Measurements from ENCODE around the gene ANAPC13. TPM values are rescaled to one million over a fixed set of nuclear protein-coding genes. Genes with fewer than 3 reads are reported as not detected.

ANAPC13 gene
- total and polyA plus RNA-seq, 10 of the 15 experiments (the other 5 are each of a cell fraction or from before 2014, with no cell fraction given): 34.9 to 139 (median 83.0) TPM

DNA sequence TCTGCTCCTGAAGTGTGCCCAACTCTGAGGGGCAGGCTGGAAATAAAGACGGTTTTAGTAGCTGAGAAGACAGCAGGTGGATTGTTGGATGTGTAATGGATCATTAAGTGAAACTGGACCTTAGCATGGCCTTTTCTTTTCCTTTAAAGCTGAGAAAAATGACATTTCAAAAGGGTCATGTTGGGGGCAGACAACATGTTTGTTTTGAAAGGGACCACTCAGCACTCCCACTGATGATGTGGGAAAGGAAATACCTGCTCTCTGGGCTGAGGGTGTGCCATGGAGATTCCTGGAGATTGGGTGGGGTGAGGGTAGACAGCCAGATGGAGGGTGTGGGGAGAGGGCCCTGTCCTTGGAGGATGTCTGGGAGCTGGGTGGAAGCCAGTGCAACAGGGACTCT lies 38.4 kb downstream of the ANAPC13 start:
- in situ Hi-C loops (cut with MboI): no loop called here
- no peak overlapping the region for H3K27ac ChIP-seq (ENCODE audit: control insufficient read depth, insufficient read depth)
- ATAC-seq (no peak), DNase-seq (ENCODE audit: low read depth, low spot score) (no peak), FAIRE-seq (no peak)
- POLR2A ChIA-PET: no interaction called here
- 23% methylated on average over 1 of the region's 1 CpG for WGBS (ENCODE audit: insufficient coverage, insufficient replicate concordance, low lambda C conversion rate, missing lambda C conversion rate)
- H3K4me1 ChIP-seq (ENCODE audit: control insufficient read depth, insufficient read depth, low read length): no peaks in the 10 kb centered on the region
- no peaks in the 10 kb centered on the region for H3K79me2 ChIP-seq (ENCODE audit: control insufficient read depth, insufficient read depth, low read length)
- H3K4me2 ChIP-seq (ENCODE audit: control insufficient read depth, insufficient read depth): no peak overlapping the region
- H4K20me1 ChIP-seq (ENCODE audit: control insufficient read depth, insufficient read depth): no peaks in the 10 kb centered on the region
- no peak overlapping the region for H3K4me3 ChIP-seq
- H3K36me3 ChIP-seq (ENCODE audit: control insufficient read depth in 2 of 2, insufficient read depth in 2 of 2, low read length in 1 of 2): no peaks in the 10 kb centered on the region
- H2AFZ ChIP-seq (ENCODE audit: control insufficient read depth, low read depth, low read length): no peak overlapping the region
- H3K27me3 ChIP-seq (replicated peaks in 1 of 2; ENCODE audit: control insufficient read depth in 2 of 2, insufficient read depth in 2 of 2, low read length in 1 of 2): no peaks in the 10 kb centered on the region
- no TSS peak for BruUV-seq (replicated peaks)
- SMC1A ChIA-PET (ENCODE audit: uncharacterized antibody, unreplicated experiment): interaction anchor here (1.5 kb wide), 1 partner anchor 139 kb away, joined by 5 read pairs; no protein-coding TSS in a partner anchor
- RAD21 ChIA-PET (ENCODE audit: unreplicated experiment): no interaction called here
- CTCF ChIA-PET: no interaction called here
- H3K9ac ChIP-seq (ENCODE audit: control insufficient read depth, insufficient read depth, low read length): no peak overlapping the region
- intact Hi-C loops (cut with micrococcal nuclease; ENCODE audit: unreplicated experiment): no loop called here
- H3K9me3 ChIP-seq (replicated peaks; ENCODE audit: control insufficient read depth, insufficient read depth, low read length): no peaks in the 10 kb centered on the region
- TF ChIP-seq, protein P1, sequence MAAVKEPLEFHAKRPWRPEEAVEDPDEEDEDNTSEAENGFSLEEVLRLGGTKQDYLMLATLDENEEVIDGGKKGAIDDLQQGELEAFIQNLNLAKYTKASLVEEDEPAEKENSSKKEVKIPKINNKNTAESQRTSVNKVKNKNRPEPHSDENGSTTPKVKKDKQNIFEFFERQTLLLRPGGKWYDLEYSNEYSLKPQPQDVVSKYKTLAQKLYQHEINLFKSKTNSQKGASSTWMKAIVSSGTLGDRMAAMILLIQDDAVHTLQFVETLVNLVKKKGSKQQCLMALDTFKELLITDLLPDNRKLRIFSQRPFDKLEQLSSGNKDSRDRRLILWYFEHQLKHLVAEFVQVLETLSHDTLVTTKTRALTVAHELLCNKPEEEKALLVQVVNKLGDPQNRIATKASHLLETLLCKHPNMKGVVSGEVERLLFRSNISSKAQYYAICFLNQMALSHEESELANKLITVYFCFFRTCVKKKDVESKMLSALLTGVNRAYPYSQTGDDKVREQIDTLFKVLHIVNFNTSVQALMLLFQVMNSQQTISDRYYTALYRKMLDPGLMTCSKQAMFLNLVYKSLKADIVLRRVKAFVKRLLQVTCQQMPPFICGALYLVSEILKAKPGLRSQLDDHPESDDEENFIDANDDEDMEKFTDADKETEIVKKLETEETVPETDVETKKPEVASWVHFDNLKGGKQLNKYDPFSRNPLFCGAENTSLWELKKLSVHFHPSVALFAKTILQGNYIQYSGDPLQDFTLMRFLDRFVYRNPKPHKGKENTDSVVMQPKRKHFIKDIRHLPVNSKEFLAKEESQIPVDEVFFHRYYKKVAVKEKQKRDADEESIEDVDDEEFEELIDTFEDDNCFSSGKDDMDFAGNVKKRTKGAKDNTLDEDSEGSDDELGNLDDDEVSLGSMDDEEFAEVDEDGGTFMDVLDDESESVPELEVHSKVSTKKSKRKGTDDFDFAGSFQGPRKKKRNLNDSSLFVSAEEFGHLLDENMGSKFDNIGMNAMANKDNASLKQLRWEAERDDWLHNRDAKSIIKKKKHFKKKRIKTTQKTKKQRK (IDR thresholded peaks at IDR 0.05; ENCODE audit: low read depth, low read length): no peak
- TF ChIP-seq CBX3 (IDR thresholded peaks at IDR 0.05; ENCODE audit: borderline replicate concordance, low read depth) (no peak), BRCA1 (IDR thresholded peaks at IDR 0.05; ENCODE audit: low read depth, low read length) (no peak), EGR1 (IDR thresholded peaks at IDR 0.05; ENCODE audit: borderline replicate concordance in 1 of 2, low read depth in 2 of 2, low read length in 2 of 2) (no peak), CHD4 (IDR thresholded peaks at IDR 0.05) (no peak), WRNIP1 (IDR thresholded peaks at IDR 0.05; ENCODE audit: borderline replicate concordance, low read depth, low read length) (no peak), TCF12 (IDR thresholded peaks at IDR 0.05; ENCODE audit: low read depth, low read length) (no peak), JUNB (IDR thresholded peaks at IDR 0.05) (no peak), CHD1 (IDR thresholded peaks at IDR 0.05; ENCODE audit: low read depth, low read length) (no peak), TCF3 (IDR thresholded peaks at IDR 0.05; ENCODE audit: borderline replicate concordance, insufficient read depth, low read depth, low read length) (no peak), EZH2 (IDR thresholded peaks at IDR 0.05; ENCODE audit: borderline replicate concordance, control insufficient read depth, low read depth, low read length) (no peak), SUZ12 (IDR thresholded peaks at IDR 0.05; ENCODE audit: unreplicated experiment) (no peak)
- TF ChIP-seq, protein P2, sequence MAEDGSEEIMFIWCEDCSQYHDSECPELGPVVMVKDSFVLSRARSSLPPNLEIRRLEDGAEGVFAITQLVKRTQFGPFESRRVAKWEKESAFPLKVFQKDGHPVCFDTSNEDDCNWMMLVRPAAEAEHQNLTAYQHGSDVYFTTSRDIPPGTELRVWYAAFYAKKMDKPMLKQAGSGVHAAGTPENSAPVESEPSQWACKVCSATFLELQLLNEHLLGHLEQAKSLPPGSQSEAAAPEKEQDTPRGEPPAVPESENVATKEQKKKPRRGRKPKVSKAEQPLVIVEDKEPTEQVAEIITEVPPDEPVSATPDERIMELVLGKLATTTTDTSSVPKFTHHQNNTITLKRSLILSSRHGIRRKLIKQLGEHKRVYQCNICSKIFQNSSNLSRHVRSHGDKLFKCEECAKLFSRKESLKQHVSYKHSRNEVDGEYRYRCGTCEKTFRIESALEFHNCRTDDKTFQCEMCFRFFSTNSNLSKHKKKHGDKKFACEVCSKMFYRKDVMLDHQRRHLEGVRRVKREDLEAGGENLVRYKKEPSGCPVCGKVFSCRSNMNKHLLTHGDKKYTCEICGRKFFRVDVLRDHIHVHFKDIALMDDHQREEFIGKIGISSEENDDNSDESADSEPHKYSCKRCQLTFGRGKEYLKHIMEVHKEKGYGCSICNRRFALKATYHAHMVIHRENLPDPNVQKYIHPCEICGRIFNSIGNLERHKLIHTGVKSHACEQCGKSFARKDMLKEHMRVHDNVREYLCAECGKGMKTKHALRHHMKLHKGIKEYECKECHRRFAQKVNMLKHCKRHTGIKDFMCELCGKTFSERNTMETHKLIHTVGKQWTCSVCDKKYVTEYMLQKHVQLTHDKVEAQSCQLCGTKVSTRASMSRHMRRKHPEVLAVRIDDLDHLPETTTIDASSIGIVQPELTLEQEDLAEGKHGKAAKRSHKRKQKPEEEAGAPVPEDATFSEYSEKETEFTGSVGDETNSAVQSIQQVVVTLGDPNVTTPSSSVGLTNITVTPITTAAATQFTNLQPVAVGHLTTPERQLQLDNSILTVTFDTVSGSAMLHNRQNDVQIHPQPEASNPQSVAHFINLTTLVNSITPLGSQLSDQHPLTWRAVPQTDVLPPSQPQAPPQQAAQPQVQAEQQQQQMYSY (CRISPR knock-in tag; IDR thresholded peaks at IDR 0.05): no peak
- TF ChIP-seq, protein P3, sequence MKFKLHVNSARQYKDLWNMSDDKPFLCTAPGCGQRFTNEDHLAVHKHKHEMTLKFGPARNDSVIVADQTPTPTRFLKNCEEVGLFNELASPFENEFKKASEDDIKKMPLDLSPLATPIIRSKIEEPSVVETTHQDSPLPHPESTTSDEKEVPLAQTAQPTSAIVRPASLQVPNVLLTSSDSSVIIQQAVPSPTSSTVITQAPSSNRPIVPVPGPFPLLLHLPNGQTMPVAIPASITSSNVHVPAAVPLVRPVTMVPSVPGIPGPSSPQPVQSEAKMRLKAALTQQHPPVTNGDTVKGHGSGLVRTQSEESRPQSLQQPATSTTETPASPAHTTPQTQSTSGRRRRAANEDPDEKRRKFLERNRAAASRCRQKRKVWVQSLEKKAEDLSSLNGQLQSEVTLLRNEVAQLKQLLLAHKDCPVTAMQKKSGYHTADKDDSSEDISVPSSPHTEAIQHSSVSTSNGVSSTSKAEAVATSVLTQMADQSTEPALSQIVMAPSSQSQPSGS (IDR thresholded peaks at IDR 0.05; ENCODE audit: low read length): no peak
- TF ChIP-seq, protein P4, sequence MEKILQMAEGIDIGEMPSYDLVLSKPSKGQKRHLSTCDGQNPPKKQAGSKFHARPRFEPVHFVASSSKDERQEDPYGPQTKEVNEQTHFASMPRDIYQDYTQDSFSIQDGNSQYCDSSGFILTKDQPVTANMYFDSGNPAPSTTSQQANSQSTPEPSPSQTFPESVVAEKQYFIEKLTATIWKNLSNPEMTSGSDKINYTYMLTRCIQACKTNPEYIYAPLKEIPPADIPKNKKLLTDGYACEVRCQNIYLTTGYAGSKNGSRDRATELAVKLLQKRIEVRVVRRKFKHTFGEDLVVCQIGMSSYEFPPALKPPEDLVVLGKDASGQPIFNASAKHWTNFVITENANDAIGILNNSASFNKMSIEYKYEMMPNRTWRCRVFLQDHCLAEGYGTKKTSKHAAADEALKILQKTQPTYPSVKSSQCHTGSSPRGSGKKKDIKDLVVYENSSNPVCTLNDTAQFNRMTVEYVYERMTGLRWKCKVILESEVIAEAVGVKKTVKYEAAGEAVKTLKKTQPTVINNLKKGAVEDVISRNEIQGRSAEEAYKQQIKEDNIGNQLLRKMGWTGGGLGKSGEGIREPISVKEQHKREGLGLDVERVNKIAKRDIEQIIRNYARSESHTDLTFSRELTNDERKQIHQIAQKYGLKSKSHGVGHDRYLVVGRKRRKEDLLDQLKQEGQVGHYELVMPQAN (conservative IDR thresholded peaks at IDR 0.05): no peak
